ENCODE data around the gene NATD1.

NATD1 gene

GRCh38 chr17:21200590-21201297 is 52.5 kb downstream of the NATD1 start:
- Mint-ChIP-seq H3K4me3 (no peak overlapping the region), H3K4me1 (peaks cover 47% of the 10 kb centered on the region), H3K27ac (no peak overlapping the region), H3K36me3 (ENCODE audit: low read depth) (peaks cover 32% of the 10 kb centered on the region), H3K27me3 (ENCODE audit: low read depth) (no peaks in the 10 kb centered on the region), H3K9me3 (no peaks in the 10 kb centered on the region)
- TF ChIP-seq CTCF (IDR thresholded peaks at IDR 0.05; ENCODE audit: unreplicated experiment in 3 of 3): no peak

GRCh38 chr17:21199856-21200255 is 53.4 kb downstream of the NATD1 start:
- TF ChIP-seq CTCF (IDR thresholded peaks at IDR 0.05; ENCODE audit: unreplicated experiment in 3 of 3): no peak
- Mint-ChIP-seq H3K27me3 (ENCODE audit: low read depth) (no peaks in the 10 kb centered on the region), H3K9me3 (no peaks in the 10 kb centered on the region), H3K27ac (peak overlapping the region in 1 of 3 experiments; percentile 24), H3K4me1 (peaks cover 47% of the 10 kb centered on the region), H3K36me3 (ENCODE audit: low read depth) (peaks cover 34% of the 10 kb centered on the region), H3K4me3 (no peak overlapping the region)

- Mint-ChIP-seq H3K27me3 (ENCODE audit: low read depth) (no peaks in the 10 kb centered on the region), H3K27ac (no peak overlapping the region), H3K4me3 (no peak overlapping the region), H3K9me3 (no peaks in the 10 kb centered on the region), H3K4me1 (peaks cover 47% of the 10 kb centered on the region), H3K36me3 (ENCODE audit: low read depth) (peaks cover 39% of the 10 kb centered on the region)
- no peak for TF ChIP-seq CTCF (IDR thresholded peaks at IDR 0.05; ENCODE audit: unreplicated experiment in 3 of 3)
Observed at GRCh38 chr17:21199311-21199710, 53.9 kb downstream of the NATD1 start.

DNA sequence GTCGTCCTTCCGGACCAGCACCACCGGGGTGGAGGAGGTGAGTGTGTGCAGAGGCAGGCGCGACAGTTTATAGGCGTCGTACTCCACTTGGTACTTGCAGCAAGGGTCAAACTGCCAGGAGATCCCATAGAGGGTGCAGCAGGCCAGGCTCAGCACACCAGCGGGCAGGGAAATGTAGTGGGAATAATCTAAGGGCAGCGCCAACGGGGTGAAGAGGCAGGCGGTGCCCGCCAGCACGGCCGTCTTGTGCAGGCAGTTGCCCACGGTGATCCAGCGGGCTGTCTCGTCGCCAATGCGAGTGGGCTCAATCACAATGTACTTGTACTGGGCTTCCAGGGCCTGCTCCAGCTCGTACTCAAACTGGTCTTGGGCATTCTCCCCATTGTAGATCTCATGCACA is 54.8 kb downstream of the NATD1 start:
- H3K4me1 Mint-ChIP-seq: peaks cover 52% of the 10 kb centered on the region
- no peak for TF ChIP-seq CTCF (IDR thresholded peaks at IDR 0.05; ENCODE audit: unreplicated experiment in 3 of 3)
- no peaks in the 10 kb centered on the region for H3K9me3 Mint-ChIP-seq
- H3K27ac Mint-ChIP-seq: peak overlapping the region in 1 of 3 experiments; percentile 40
- peaks cover 44% of the 10 kb centered on the region for H3K36me3 Mint-ChIP-seq (ENCODE audit: low read depth)
- no peak overlapping the region for H3K4me3 Mint-ChIP-seq
- no peaks in the 10 kb centered on the region for H3K27me3 Mint-ChIP-seq (ENCODE audit: low read depth)

DNA sequence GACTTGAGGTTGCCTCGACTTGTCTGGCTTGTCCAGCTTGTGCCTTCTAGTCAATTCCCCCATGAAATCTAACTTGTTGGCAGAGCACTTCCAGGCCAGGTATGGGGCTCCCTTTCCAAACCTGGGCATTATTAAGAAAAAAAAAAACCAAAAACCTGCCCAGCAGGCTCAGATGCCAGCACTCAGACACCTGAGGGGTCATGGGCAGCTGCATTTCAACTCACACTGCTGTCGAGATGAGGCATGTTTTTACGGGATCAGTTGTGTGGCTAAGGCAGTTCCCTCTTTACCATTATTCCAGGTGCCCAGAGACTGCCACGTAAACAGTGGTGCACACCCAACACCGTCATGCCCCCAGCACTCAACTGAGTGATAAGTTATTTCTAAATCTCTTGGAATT is 57.1 kb downstream of the NATD1 start:
- peaks cover 57% of the 10 kb centered on the region for H3K36me3 Mint-ChIP-seq (ENCODE audit: low read depth)
- H3K9me3 Mint-ChIP-seq: no peaks in the 10 kb centered on the region
- H3K27ac Mint-ChIP-seq: no peak overlapping the region
- H3K4me3 Mint-ChIP-seq: no peak overlapping the region
- TF ChIP-seq CTCF (IDR thresholded peaks at IDR 0.05; ENCODE audit: unreplicated experiment in 3 of 3): no peak
- peaks cover 64% of the 10 kb centered on the region for H3K4me1 Mint-ChIP-seq
- no peaks in the 10 kb centered on the region for H3K27me3 Mint-ChIP-seq (ENCODE audit: low read depth)

DNA sequence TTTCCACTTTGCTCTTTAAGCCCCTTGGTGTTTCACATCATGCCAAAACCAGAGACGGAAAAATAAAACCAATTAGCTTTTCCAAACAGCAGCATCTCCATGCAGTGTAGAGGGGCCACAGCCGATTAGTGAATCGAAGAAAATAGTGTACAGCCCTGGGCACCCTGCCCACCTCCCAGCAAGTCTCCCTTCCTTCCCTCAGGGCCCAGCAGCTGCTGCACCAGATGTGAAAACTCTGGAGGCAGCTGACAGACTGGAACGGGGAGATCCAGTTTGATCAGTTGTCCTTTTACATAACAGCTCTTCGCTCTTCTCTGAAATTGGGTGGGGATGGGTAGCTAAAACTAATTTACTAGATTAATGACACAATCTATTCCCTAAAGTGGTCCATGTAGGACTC is 58.5 kb downstream of the NATD1 start:
- Mint-ChIP-seq H3K27me3 (ENCODE audit: low read depth) (no peaks in the 10 kb centered on the region), H3K4me1 (peaks cover 60% of the 10 kb centered on the region), H3K9me3 (no peaks in the 10 kb centered on the region), H3K4me3 (peak overlapping the region in 1 of 3 experiments; percentile 3), H3K27ac (peak overlapping the region; percentile 42 to 74 (median 66)), H3K36me3 (ENCODE audit: low read depth) (peaks cover 61% of the 10 kb centered on the region)
- TF ChIP-seq CTCF (IDR thresholded peaks at IDR 0.05; ENCODE audit: unreplicated experiment in 3 of 3): no peak
